Mesothelial cell of epicardium (in vitro differentiated cells): ENCODE data around the gene CRADD. TPM values are rescaled to one million over a fixed set of nuclear protein-coding genes. Genes with fewer than 3 reads are reported as not detected.
A peak's percentile ranks its signal among the peaks of the same experiment; 100 is the strongest.

ENCODE experiments used
- DNase-seq, 2 experiments: peaks; one replicate each; pipeline ENCODE4 v3.0.0; 2021; ENCODE audit warnings: low spot score in 2 of 2; ENCODE audit not compliant: unreplicated experiment in 2 of 2
- H3K27ac Mint-ChIP-seq: 2 replicates; pipeline ENCODE4 v1.8.0; 2021; ENCODE audit warnings: mixed read lengths
- H3K27me3 Mint-ChIP-seq: 2 replicates; pipeline ENCODE4 v1.8.0; 2021; ENCODE audit warnings: low read depth, mixed read lengths
- H3K36me3 Mint-ChIP-seq: 2 replicates; pipeline ENCODE4 v1.8.0; 2021; ENCODE audit warnings: mixed read lengths
- H3K4me1 Mint-ChIP-seq: 2 replicates; pipeline ENCODE4 v1.8.0; 2021; ENCODE audit warnings: mixed read lengths
- H3K4me3 Mint-ChIP-seq: 2 replicates; pipeline ENCODE4 v1.8.0; 2021; ENCODE audit warnings: mild to moderate bottlenecking, moderate library complexity, mixed read lengths
- H3K9me3 Mint-ChIP-seq: 2 replicates; pipeline ENCODE4 v1.8.0; 2021; ENCODE audit warnings: mixed read lengths
- total RNA-seq: library from RNA; stranded (reverse); gene quantifications from 3 replicates; pipeline ENCODE4 v1.2.1, GENCODE V29; 2021
- TF ChIP-seq, protein P1 (sequence below): fragments of 200-600 bp; sonication (generic); IDR thresholded peaks from one replicate; pipeline ENCODE4 v1.5.0; 2021; ENCODE audit warnings: antibody characterized with exemption; ENCODE audit not compliant: unreplicated experiment

Gene CRADD
- total RNA-seq, 1 donor from 2014 or later: 6.6 TPM

DNA sequence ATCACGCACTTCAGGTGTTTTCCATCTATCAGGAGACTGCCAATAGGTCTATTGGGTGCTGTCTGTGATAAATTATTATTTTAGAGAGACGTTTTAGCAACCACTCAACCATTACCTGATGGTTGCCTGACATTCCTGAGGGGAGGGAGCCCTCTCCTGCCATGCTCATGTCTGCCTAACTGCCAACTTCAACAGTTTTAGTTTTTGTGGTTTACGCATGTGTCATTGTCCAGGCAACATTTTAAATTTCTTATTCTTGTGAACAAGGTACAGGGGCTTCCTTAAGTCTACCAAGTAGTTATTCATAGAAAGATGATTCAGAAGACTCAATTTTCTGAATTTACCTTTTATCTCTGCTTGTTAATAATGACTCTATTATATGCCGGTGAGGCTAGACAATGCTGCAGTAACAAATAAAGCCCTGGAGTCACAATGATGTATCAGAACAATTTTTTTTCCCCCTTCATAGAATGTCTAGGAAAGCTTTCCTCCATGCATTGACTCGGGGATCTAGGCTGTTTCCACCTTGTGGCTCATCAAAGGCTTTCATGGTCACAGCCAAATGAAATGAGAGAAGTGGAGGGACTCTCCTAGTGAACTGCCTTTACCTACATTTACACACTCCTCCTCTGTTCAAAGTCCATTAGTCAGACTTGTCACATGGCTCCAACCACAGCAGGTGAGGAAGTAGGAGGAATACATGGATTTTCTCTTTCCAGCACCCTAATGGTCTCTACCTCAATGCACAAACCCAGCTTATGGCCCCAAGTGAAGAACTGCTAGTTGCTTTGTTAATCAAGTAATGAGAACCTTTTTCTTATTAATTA is 225.8 kb downstream of the CRADD start:
- peaks cover 3% of the 10 kb centered on the region for H3K36me3 Mint-ChIP-seq
- H3K9me3 Mint-ChIP-seq: peaks cover 32% of the 10 kb centered on the region
- peaks cover 6% of the 10 kb centered on the region for H3K4me1 Mint-ChIP-seq
- H3K4me3 Mint-ChIP-seq: no peak overlapping the region
- no peak for DNase-seq
- H3K27me3 Mint-ChIP-seq: no peaks in the 10 kb centered on the region
- TF ChIP-seq, protein P1, sequence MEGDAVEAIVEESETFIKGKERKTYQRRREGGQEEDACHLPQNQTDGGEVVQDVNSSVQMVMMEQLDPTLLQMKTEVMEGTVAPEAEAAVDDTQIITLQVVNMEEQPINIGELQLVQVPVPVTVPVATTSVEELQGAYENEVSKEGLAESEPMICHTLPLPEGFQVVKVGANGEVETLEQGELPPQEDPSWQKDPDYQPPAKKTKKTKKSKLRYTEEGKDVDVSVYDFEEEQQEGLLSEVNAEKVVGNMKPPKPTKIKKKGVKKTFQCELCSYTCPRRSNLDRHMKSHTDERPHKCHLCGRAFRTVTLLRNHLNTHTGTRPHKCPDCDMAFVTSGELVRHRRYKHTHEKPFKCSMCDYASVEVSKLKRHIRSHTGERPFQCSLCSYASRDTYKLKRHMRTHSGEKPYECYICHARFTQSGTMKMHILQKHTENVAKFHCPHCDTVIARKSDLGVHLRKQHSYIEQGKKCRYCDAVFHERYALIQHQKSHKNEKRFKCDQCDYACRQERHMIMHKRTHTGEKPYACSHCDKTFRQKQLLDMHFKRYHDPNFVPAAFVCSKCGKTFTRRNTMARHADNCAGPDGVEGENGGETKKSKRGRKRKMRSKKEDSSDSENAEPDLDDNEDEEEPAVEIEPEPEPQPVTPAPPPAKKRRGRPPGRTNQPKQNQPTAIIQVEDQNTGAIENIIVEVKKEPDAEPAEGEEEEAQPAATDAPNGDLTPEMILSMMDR: no peak
- H3K27ac Mint-ChIP-seq: no peak overlapping the region

DNA sequence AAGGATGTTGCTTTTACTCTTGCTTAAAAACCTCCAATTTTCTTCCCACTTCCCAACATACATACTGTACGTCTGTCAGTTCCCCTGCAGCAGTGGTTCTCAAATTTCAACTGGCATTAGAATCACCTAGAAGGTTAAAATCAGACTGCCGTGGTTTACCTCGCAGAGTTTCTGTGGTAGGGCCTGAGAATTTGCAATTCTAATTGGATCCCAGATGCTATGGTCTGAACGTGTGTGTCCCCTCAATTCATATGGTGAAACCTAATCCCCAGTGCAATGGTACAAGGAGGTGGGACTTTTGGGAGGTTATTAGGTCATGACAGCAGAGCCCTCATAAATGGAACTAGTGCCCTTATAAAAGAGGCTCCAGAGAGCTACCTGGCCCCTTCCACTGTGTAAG is 226.9 kb downstream of the CRADD start:
- H3K27ac Mint-ChIP-seq: no peak overlapping the region
- TF ChIP-seq, protein P1: no peak
- peaks cover 36% of the 10 kb centered on the region for H3K9me3 Mint-ChIP-seq
- H3K36me3 Mint-ChIP-seq: peaks cover 3% of the 10 kb centered on the region
- peaks cover 2% of the 10 kb centered on the region for H3K4me1 Mint-ChIP-seq
- DNase-seq: no peak
- no peaks in the 10 kb centered on the region for H3K27me3 Mint-ChIP-seq
- H3K4me3 Mint-ChIP-seq: no peak overlapping the region

DNA sequence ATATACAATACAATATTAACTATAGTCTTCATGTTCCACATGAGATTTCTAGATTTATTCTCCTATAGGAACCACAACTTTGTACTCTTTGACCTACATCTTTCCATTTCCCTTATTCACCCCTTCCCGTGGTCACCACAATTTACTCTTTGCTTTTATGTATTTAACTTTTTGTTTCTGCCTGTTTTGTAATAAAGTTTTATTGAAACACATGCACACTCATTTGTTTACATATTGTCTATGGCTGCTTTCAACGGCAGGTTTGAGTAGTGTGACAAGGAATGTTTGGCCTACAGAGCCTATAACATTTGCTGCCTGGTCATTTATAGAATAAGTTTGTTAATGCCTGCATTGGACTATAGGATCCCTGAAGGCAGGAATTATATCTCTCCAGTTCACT is 231.1 kb downstream of the CRADD start:
- no peak overlapping the region for H3K4me3 Mint-ChIP-seq
- DNase-seq: no peak
- peaks cover 10% of the 10 kb centered on the region for H3K4me1 Mint-ChIP-seq
- no peaks in the 10 kb centered on the region for H3K27me3 Mint-ChIP-seq
- H3K9me3 Mint-ChIP-seq: peaks cover 21% of the 10 kb centered on the region
- TF ChIP-seq, protein P1: no peak
- H3K36me3 Mint-ChIP-seq: no peaks in the 10 kb centered on the region
- H3K27ac Mint-ChIP-seq: no peak overlapping the region

DNA sequence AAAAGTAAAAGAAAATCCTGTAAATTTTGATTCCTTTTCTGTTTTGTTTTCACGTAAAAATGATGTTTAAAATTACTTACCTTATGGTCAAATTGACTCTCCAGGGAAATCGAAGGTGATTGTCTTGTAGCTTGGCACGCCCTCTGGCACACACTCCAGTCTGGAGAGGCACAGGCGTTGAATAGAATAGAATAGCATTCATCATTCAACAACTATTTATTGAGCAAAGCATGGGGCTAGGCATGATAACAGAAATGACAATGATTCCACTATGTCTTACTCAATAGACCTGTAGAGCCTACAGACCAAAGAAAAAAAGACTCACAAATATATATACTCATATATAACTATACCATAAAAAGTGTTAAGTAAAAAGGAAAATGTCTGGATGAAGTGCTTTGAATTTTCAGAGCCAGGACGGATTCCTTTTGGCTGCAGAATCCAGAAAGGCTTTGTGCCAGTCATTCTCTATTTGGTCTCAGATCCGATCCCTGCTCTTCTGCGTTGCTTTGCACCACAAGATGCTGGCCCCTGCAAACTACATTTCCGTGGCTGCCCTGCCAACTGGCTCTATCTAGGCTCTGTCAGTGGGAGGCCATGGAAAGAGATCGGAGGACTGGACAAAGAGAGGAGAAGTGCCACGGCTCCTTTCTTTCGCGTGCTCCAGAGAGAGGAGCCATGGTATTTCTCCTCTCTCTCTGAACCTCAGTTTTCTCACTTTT is 231.8 kb downstream of the CRADD start:
- H3K4me3 Mint-ChIP-seq: no peak overlapping the region
- H3K36me3 Mint-ChIP-seq: no peaks in the 10 kb centered on the region
- H3K27ac Mint-ChIP-seq: peak overlapping the region; percentile 50
- peaks cover 16% of the 10 kb centered on the region for H3K9me3 Mint-ChIP-seq
- no peak for DNase-seq
- no peaks in the 10 kb centered on the region for H3K27me3 Mint-ChIP-seq
- TF ChIP-seq, protein P1: no peak
- H3K4me1 Mint-ChIP-seq: peaks cover 10% of the 10 kb centered on the region

DNA sequence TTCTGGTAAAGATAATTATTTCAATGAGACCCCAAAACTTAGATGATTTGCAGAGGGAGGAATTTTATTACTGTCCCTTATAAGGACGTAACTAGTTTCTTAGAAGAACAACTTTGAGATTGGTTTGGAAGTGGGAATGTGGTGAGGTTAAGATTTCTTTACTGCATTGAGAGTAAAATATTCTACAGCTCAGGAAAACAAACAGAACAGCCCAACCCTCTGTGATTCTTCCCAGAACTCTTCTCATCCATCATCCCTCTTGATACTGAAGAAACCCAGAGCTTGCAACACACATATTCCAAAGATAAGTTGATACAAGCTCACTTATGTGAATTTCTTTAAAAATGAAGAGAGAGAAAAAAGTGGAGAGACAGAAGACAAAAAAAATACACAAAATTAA is 234.2 kb downstream of the CRADD start:
- Mint-ChIP-seq H3K27me3 (no peaks in the 10 kb centered on the region), H3K4me1 (peaks cover 10% of the 10 kb centered on the region), H3K4me3 (no peak overlapping the region), H3K27ac (peak overlapping the region; percentile 52), H3K36me3 (no peaks in the 10 kb centered on the region), H3K9me3 (peaks cover 16% of the 10 kb centered on the region)
- DNase-seq: no peak
- TF ChIP-seq, protein P1: no peak
